GM23248 (cell line): ENCODE results near the gene FNDC3B.

Source experiments
- EZH2 ChIP-seq: fragments of 200-600 bp; sonication (generic); IDR thresholded peaks from 2 replicates; pipeline ENCODE4 v1.6.1; 2018; ENCODE audit warnings: antibody characterized with exemption, mild to moderate bottlenecking; ENCODE audit not compliant: insufficient read depth, poor library complexity, severe bottlenecking
- EZH2phosphoT487 ChIP-seq: fragments of 200-600 bp; sonication (generic); IDR thresholded peaks from 2 replicates; pipeline ENCODE4 v1.6.1; 2018; ENCODE audit warnings: antibody characterized with exemption, moderate library complexity, mild to moderate bottlenecking, low read depth; ENCODE audit not compliant: insufficient read depth

- TF ChIP-seq EZH2 = no peak
- TF ChIP-seq EZH2phosphoT487 = no peak
Observed at GRCh38 chr3:172334671-172335207, 295.4 kb downstream of the FNDC3B start.
